GM18526 (cell line): ENCODE data around the gene ALLC.

Source experiments
- POLR2A ChIP-seq: IDR thresholded peaks from 3 replicates; pipeline ENCODE4 v1.6.1; 2011; ENCODE audit not compliant: insufficient read length; ENCODE audit errors: extremely low read depth

ALLC gene

GRCh38 chr2:3739313-3739712 is 81.3 kb downstream of the ALLC start:
- no peak for TF ChIP-seq POLR2A

- no peak for TF ChIP-seq POLR2A
These were observed 83.4 kb downstream of the ALLC start for GRCh38 chr2:3741396-3741795.

GRCh38 chr2:3741867-3742602 is 84.0 kb downstream of the ALLC start:
- no peak for TF ChIP-seq POLR2A

- no peak for TF ChIP-seq POLR2A
These were observed 84.9 kb downstream of the ALLC start for GRCh38 chr2:3742743-3743508.

GRCh38 chr2:3743951-3744555 is 86.1 kb downstream of the ALLC start:
- no peak for TF ChIP-seq POLR2A

GRCh38 chr2:3745920-3746319 is 87.9 kb downstream of the ALLC start:
- TF ChIP-seq POLR2A, result no peak

GRCh38 chr2:3747032-3747654 is 89.1 kb downstream of the ALLC start:
- no peak for TF ChIP-seq POLR2A

- no peak for TF ChIP-seq POLR2A
These were observed 89.8 kb downstream of the ALLC start for GRCh38 chr2:3747826-3748225.

- TF ChIP-seq POLR2A, result no peak
These were observed 91.2 kb downstream of the ALLC start for GRCh38 chr2:3749201-3749600.

- no peak for TF ChIP-seq POLR2A
These were observed 93.3 kb downstream of the ALLC start for GRCh38 chr2:3751251-3751650.

- TF ChIP-seq POLR2A, result no peak
These were observed 93.8 kb downstream of the ALLC start for GRCh38 chr2:3751806-3752205.
